NCI-H2107 (cell line): Measurements from ENCODE around the gene MFRP.

Experiments
- DNase-seq: peaks from one replicate; lab custom pipeline; 2025; lab: John Stamatoyannopoulos, UW

MFRP gene

GRCh38 chr11:119373059-119373920, 26.8 kb upstream of the MFRP start:
- no peak for DNase-seq

DNA sequence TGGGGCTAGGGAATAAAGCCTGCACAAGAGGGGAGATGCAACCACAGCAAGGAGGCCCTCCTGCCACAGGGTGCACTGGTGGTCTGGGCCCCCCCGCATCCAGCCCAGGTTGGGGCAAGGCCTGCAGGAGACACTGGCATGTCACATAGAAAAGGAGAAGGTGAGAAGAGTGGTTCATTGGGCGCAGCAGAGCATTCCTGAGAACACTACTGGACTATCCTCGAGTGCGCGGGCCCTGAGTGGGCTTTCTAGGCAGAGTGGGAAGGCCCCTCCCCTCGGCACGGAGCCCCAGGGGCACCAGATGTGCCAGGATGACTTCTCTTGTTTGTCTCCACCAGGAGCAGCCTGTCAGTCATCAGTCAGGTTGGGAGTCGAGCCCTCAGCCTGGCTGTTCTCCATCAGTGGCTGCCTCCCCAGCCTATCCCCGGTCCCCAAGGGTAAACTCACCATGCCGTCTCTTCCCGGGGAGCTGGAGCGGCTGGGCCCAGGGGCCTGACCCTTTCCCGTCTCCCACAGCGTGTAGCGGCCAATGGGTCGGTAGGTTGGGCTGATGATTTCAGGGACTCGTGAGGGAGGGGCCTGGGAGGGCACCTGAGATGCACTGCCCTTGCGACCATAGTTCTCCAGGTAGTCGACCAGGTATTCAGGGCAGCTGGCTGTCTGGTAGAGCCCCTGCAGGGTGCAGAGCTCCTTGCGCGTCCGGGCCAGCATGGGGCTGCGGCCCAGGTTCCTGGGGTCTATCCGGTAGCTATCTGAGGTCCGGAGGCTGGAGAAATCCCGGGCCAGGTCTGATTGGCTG, 26.0 kb upstream of the MFRP start:
- DNase-seq: no peak

- no peak for DNase-seq
These were observed 25.3 kb upstream of the MFRP start for GRCh38 chr11:119371778-119372182.

GRCh38 chr11:119371067-119371601, 24.6 kb upstream of the MFRP start:
- DNase-seq: no peak

DNA sequence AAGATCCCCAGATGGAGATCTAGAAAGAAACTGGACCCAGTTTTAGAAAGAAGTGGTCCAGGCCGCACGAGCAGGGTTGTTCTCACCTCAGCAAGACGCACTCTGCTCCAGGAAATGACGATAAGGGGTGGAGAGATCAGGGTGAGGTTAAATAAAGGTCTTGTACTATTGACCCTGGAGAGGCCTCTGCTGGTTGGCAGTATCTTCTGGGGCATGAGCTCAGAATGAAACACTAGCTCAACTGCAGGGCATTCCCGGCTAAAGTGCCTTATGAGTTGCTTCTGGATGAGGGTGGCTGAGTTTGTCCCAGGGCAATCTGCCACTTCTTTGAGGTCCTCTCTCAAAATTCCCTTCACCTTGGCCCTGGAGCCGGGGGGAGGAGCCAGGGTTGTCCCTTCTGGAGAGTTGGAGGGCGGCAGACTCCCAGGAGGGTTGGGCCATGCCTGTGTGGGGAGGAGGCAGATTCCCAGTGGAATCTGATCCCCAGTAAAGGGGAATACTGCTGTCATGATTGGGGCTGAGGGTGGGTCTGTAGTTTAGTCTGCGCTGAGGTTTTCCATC, 24.1 kb upstream of the MFRP start:
- no peak for DNase-seq

- DNase-seq: no peak
These were observed 22.8 kb upstream of the MFRP start for GRCh38 chr11:119369132-119369925.

DNA sequence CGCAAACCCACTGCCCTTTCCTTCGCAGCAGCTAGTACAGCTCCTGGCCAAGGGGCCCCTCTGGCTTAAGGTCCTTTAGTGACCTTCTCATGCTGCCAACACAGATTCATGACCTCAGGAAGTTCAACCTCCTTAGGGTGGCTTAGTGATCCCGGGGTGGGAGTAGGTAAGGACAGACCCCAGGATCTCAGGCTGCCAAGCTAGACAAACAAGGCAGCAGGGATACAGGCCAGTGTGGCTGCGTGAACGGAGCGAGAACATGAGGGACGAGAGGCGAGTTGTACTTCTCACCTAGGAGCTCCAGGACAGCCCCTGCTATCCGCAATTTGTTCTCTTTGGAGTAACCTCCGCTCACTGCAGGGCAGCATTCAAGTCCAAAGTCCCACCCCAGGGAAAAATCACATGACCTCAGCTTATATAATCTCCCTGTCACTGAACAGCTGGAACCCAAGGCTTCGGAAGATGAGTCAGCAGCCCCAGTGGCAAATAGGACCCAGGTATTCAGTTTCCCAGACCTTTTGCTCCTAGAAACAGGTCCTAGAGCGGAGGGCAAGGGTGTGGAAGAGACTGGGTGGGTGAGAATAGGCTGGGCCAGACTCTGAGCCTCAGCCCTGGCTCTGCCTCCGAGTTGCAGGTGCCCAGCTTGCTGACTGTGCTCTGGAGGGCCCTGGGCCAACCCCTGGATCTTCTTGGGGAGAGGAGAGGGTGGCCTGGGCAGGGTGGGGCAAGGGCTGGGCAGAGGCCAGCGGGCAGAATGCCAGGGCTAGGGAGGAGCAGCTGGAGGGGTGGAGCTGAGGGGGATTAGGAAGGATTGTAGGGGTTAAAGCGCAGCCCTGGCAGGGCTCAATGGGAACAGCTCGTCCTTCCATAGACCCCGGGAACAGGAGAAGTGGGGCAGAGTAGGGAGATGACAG, 21.9 kb upstream of the MFRP start:
- DNase-seq: no peak

GRCh38 chr11:119367661-119368120, 21.2 kb upstream of the MFRP start:
- DNase-seq: no peak

GRCh38 chr11:119366690-119367620, 20.4 kb upstream of the MFRP start:
- no peak for DNase-seq

GRCh38 chr11:119365071-119365591, 18.6 kb upstream of the MFRP start:
- DNase-seq: no peak

DNA sequence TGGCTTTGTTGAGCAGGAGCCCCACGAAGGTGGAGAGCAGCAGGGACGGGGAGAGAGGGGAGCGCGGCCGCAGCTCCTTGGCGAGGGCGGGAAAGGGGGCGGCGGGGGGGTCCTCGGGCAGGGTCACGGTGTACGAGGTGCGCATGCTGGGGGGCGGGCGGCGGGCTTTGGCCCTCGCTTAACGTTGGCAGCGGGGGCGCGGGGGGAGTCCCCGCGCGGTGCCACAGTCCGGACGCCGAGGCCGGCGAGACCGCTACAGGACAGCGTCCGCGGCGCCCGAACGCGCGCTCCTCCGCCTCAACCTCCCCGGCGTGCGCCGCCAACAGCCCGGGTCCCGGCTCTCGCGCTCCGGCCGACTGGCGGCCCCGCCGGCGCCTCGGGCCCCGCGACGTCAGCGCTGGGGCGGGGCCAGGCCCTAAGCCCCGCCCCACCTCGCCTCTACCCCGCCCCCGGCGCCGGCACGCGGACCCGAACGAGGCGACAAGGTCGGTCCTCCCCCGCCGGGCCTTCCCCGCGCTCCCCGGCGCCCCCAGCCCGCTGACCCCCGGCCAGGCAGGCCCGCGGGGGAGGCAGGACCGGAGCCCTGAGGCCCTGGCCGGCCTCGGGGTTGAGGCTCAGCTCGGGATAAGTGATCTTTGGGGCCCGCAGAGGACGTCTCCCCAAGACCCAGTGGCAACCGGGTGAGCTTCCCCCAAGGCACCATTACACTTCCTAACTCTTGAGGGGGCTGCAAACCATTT, 17.5 kb upstream of the MFRP start:
- peak; percentile 35 for DNase-seq

DNA sequence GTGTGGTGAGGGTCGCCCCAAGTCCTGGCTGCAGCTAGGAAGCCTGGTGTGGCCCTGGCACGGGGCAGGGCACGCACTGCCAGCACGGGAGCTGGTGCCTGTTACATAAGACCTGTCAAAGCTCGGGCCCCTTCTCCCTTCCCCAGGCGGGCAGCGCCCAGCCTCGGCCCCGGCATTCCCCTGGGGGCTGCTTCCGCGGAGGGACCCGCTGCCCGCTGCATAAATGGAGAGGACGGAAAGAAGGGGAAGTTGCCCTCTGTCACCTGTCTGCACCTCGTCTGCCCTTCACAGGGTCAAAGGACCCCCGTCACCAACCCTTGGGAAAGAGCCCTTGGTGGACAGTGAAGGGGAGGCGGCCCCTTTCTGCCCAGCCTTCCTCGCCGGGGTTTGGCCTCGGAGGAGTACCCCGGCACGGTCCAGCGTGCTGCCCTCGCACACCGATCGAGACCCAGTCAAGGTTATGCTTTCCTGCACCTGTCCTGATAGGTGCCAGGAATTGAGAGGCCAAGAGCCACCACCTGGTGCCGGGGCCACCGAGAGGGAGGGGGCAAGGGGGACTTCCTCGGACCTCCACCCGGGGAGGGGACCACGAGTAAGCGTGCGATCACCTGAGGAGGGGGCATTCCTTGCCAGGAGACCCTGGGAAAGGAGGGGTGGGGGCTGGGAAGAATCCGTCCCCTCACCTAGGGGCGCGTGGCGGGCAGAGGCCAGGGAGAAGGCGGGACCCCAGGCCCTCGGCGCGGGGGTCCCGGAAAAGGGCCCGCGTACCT, 16.8 kb upstream of the MFRP start:
- no peak for DNase-seq

- no peak for DNase-seq
These were observed 16.2 kb upstream of the MFRP start for GRCh38 chr11:119362741-119363080.

GRCh38 chr11:119361941-119362725, 15.6 kb upstream of the MFRP start:
- DNase-seq: no peak

DNA sequence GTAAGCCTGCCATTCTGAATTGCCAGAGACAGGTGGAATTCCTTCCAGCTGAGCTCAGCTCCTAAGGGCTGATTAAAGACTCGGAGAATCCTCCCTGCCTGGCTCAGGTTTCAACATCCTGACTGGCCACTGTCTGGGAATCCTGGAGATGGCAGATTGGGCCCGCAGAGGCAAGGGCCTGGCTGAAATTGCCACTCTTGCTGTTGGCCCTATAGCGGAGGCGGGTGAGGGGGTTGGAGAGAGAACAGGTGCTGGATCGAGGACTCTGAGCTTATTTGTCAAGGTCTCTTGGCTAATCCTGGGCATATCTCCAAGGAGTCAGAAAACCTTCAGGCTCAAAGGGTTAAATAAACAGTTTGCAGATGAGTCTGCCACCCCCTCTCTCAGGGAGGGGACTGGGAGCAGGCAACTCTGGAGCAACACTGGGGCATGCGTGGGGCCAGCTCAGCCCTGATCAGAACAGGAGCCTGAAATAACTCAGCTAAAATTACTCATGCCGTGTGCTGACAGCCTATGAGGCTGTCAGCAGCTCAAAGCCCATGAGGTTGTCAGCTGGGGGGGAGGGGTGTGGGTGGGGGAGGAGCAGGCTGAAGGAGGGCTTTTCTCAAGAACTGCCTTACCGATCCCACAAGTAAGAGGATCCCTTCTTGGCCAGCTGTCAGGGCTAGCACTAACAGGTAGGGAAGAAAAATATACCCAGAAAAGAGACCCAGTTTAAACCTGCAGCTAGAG, 14.7 kb upstream of the MFRP start:
- DNase-seq: peak; percentile 74
